Measurements from ENCODE around the gene THRB.

Gene THRB

DNA sequence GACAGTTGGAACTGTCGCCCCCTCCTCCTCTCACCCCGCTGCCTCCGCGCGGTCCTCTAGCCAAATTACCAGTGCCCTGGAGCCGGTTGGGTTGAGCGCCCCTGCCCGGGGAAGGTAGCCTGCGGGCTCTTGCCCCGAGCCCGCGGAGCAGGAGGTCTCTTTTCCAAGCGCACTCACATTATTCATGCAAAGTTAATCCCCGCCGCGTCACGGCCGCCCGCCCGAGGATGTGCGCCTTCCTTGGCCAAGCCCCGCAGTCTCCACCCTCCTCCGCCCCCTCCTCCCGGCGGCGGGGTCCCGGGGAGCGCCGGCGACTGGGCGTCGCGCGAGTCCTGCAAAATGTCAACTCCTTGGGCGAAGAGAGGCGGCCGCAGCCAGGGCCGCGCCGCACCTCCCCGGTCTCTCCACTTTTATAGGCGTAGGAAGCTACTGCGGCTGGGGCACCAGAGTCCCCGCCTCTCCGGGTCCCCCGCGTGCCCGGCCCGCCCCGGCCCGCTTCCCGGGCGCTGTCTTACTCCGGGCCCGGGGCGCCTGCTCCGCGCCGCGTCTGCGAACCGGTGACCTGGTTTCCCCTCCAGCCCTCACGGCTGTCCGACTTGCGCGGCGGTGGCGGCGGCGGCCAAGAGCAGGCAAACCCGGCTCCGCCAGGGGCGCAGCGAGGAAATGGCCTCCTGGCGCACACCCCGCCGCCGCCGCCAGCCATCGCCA is at the start of gene THRB:
Gene THRB, minus strand, starts transcription at position 233 of the 708 bp plus-strand sequence.
- in situ Hi-C loops (cut with HindIII; ENCODE audit: low sequenced_read_pairs) = no loop called here

DNA sequence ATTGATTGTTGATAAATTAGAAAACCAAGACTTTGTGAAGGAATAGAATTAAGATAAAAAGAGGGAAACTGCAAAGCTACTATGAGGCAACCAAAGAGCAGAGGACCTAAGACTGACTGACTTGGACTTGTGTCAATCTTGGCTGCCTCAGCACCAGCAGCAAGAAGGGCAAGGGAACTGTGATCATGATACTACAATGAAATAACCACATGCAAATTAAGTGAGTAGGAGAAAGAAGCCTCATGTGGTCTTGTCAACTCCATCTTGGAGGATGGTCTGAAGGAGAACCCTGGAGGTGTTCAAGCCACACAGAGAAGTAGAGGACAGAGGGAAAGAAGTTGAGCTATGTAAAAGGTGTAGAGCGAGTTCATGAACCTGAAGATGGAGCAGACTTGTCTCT is 47.3 kb upstream of the THRB start:
- in situ Hi-C loops (cut with HindIII; ENCODE audit: low sequenced_read_pairs) = no loop called here

DNA sequence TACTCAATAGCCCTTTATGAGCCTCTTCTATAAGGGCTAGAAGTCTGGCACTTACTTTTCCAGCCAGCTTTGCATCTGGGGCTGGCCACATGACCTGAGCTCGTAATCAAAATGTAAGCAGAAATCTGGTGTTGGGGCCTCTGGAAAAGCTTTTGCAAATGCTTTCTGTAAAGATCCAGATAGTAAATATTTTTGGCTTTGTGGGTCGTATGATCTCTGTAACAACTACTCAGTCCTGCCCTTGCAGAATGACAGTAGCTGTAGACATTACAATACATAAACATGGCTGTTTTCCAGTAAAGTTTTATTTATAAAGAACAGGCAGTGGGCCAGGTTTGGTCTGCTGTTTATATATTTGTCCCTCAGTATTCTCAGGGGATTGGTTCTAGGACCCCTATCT is 46.2 kb upstream of the THRB start:
- in situ Hi-C loops (cut with HindIII; ENCODE audit: low sequenced_read_pairs) = no loop called here

- in situ Hi-C loops (cut with HindIII; ENCODE audit: low sequenced_read_pairs) = no loop called here
Observed at GRCh38 chr3:24539699-24540098, 45.0 kb upstream of the THRB start.

DNA sequence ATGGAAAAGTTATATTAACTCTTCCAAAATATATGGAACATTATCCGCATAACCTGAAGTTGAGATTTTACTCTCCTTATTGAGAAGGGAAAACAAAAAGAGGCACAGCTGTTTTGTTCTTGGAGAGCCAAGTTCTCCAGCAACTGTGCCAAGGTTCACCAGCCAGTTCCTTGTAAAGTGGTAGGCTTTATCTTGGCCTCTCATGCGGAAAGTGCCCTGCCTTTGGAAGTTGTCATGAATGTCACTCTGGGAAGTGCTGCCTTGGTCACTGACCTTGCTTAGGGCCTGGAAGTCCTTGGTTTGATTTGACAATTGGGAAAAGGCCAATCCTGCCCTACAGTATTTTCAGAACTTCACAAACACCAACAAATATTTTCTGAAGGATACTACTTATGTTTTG is 44.2 kb upstream of the THRB start:
- in situ Hi-C loops (cut with HindIII; ENCODE audit: low sequenced_read_pairs) = no loop called here

DNA sequence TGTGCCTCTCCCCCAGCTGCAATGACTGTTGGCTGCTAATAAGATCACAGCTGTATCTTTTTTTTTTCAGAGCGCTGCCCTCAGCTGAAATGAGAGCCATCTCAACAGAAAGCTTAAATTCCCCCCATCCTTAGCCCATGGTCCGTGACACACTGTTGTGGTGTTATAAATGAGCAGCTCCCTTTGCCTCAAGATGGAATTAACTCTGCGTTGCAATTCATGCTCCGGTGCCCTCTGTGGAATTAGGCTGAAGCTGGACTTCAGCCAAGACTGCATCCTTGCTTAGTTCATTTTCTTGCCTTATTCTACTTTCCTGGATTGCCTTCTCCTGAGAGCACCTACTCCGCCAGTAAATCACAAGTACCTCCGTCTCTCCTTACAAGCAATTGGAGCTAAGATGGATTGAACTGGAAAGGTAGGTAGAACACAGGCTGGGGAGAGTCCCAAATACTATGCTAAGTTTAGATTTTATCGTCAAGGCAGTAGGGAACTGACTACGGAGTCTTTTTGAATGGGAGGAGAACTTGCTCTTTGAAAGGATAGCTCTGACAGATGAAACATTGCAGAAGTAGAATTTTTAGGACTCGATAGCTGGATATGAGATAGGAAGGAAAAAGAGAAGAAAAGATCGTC is 39.0 kb upstream of the THRB start:
- in situ Hi-C loops (cut with HindIII; ENCODE audit: low sequenced_read_pairs) = no loop called here

GRCh38 chr3:24530471-24530870 is 35.8 kb upstream of the THRB start:
- in situ Hi-C loops (cut with HindIII; ENCODE audit: low sequenced_read_pairs) = no loop called here

DNA sequence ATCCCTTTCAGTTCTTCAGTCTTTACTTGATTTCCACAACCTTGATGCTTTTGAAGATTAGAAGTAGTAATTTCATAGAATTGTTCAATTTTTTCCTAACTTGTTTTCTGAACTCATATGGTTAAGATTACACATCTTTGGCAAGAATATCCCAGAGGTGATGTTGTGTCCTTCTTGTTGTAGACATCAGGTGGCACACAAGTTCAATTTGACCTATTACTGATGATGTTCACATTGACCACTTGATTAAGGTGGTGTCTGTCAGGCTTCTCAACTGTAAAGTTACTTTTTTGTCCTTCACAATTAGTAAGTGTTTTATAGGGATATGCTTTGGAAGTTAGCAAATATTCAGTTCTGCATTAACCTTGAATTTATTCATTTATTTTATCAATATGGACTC is 34.6 kb upstream of the THRB start:
- in situ Hi-C loops (cut with HindIII; ENCODE audit: low sequenced_read_pairs) = no loop called here

DNA sequence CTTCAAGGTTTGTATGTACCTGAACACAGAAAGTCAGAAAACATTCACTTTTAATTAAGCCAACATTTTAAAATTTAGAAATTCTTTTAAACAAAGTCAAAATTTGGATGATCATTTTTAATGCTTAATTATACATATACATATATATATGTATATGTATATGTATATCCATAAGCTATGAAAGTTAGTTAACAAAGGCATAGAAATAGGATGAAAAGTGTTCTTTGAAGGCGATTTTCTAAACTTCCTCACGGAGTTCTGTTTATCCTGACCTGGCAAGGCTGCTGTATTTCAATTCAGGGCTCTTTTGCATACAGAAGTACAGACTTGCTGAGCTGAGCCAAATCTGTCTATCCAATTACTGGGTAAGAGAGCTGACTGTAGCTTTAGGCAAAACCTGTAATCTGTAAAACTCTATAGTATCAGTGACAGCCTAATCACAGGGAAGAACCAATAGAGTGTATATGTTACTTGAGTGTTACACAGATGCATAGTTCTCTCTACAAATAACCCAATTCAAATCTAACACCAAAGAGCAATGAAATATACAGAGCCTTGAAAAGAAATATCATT is 32.1 kb upstream of the THRB start:
- in situ Hi-C loops (cut with HindIII; ENCODE audit: low sequenced_read_pairs) = no loop called here

- in situ Hi-C loops (cut with HindIII; ENCODE audit: low sequenced_read_pairs) = no loop called here
Observed at GRCh38 chr3:24525557-24525956, 30.9 kb upstream of the THRB start.

DNA sequence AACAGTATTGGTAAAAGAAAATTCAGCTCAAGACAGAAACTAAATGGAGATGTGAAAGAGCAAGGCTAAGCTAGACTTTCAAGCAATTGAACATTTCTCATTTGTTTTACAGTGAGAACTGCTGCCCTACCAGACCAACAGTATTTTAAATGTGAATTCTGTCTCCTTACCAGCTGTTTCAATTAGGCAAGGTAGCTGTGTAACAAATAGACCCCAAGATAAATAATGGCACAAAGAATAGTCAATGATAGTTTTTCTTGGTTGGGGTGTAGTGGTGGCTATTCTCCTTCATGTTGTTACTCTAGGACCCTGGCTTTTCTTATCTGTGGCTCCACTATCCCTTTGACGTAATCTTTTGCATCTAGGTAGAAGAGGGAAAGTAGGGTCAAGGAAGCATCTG is 30.4 kb upstream of the THRB start:
- in situ Hi-C loops (cut with HindIII; ENCODE audit: low sequenced_read_pairs) = no loop called here

GRCh38 chr3:24523988-24524727 is 29.5 kb upstream of the THRB start:
- in situ Hi-C loops (cut with HindIII; ENCODE audit: low sequenced_read_pairs) = no loop called here

- in situ Hi-C loops (cut with HindIII; ENCODE audit: low sequenced_read_pairs) = no loop called here
Observed at GRCh38 chr3:24523215-24523614, 28.6 kb upstream of the THRB start.

DNA sequence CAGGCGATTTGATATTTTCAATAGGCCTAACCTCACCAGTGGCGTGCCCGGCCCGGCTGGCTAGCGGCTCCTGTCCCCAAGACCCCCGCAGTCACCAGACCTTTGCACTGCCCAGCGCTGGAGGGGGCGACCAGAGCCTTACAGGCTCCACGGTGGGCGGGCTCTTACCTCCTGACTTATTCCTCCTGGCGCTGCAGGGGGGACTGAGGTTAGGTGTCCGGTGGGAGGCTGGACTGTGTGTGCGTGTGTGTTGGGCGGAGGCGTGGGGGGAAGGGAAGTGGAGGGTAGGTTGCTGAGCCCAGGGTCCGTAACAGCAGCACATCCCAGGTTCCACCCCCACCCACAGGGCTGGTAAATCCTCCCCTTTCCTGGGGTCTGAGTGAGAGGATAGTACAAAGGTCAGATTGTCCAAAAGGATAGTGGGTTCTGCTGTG is 27.5 kb upstream of the THRB start:
- in situ Hi-C loops (cut with HindIII; ENCODE audit: low sequenced_read_pairs) = no loop called here

DNA sequence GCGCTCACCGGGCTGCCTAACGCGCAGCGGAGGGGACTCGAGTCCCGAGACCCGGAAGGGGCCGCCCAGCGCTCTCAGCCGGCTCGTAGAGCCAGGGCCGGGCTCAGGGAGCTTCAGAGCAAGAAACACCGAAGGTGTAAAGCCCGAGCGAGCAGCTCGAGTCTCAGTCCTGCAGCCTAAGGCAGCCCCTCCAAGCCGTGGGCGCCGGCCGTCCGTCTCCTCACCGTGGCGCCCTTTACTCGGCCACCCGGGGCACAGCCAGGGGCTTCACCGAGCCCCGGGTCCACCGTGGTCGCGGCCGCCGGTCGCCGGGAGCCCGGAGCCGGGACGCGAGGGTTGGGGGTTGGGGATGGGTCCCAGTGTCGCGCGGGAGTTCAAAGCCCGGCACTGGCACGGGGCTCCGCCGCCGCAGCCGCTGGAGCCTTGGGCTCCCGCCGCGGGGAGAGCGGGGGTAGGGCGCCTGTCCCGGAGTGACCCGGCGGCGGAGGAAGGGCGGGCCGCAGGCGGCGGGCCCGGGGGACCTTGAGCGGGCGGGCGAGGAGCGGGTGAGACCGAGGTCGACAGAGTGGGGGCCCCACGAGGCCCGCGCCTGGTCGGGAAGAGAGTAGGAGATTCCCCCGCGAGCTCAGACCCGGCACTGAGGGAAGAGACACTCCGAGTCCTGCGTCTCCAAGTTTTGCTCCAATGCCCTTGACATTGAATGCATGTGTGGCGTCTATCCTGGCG is 26.9 kb upstream of the THRB start:
- in situ Hi-C loops (cut with HindIII; ENCODE audit: low sequenced_read_pairs) = no loop called here

- in situ Hi-C loops (cut with HindIII; ENCODE audit: low sequenced_read_pairs) = no loop called here
Observed at GRCh38 chr3:24520976-24521419, 26.3 kb upstream of the THRB start.

GRCh38 chr3:24520101-24520495 is 25.4 kb upstream of the THRB start:
- in situ Hi-C loops (cut with HindIII; ENCODE audit: low sequenced_read_pairs) = no loop called here

DNA sequence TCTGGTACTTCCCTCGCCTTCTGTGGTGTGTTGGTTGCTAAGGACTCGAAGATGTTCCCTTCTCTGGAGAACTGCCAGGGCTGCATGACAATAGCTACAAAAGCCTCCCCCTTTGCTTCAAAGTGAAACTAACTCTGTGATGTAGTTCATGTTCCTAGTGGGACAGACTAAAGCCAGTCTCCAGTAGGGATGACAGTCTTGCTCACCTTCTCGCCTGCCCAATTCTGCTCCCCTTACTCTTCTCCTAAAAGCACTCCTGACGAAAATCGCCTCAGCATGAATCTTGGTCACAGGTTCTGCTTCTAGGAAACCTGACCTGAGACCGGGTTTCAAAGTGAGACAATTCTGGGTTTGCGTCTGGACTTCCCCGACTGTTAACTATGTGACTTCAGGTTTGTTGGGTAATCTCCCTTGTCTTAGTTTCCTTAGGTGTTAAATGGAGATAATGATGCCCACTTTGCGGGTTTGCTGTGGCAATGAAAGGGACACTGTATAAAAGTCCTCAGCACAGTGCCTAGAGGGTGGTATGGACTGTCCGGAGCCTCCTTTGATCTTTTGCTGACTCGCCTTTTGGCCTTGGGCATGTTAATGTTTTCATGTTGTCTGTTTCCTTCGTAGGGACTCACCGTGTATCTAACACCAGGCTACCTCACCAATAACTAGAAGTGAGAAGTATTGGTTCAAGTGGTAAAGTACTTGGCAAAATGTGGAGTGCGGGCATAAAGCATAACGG is 24.9 kb upstream of the THRB start:
- in situ Hi-C loops (cut with HindIII; ENCODE audit: low sequenced_read_pairs) = no loop called here

GRCh38 chr3:24518990-24519367 is 24.3 kb upstream of the THRB start:
- in situ Hi-C loops (cut with HindIII; ENCODE audit: low sequenced_read_pairs) = no loop called here

GRCh38 chr3:24514119-24514518 is 19.5 kb upstream of the THRB start:
- in situ Hi-C loops (cut with HindIII; ENCODE audit: low sequenced_read_pairs) = no loop called here
